K562 (cell line): ENCODE data around the gene PRRC2A. TPM values are rescaled to one million over a fixed set of nuclear protein-coding genes. Genes with fewer than 3 reads are reported as not detected.
A peak's percentile ranks its signal among the peaks of the same experiment; 100 is the strongest.

Experiments used
- E2F1 ChIP-seq: sonication (generic); formaldehyde crosslinking; IDR thresholded peaks from 2 replicates; pipeline ENCODE4 v1.8.1; 2023; ENCODE audit warnings: mild to moderate bottlenecking, missing genetic modification reagents, moderate library complexity
- HOXB6 ChIP-seq: fragments of 250-450 bp; sonication (Bioruptor Pico); IDR thresholded peaks from 2 replicates; pipeline ENCODE4 v1.5.1; 2022; ENCODE audit warnings: mild to moderate bottlenecking, borderline replicate concordance
- IRF9 ChIP-seq: fragments of 450-650 bp; IDR thresholded peaks from 2 replicates; pipeline ENCODE4 v1.6.1; 2016; ENCODE audit warnings: missing biosample characterization, missing genetic modification characterization
- KLF1 ChIP-seq: fragments of 450-650 bp; IDR thresholded peaks from 2 replicates; pipeline ENCODE4 v1.6.1; 2016; ENCODE audit warnings: missing genetic modification characterization, missing compliant biosample characterization
- MITF ChIP-seq: IDR thresholded peaks from 2 replicates; pipeline ENCODE4 v1.6.1; 2014; ENCODE audit warnings: antibody characterized with exemption
- NR3C1 ChIP-seq: sonication (generic); formaldehyde crosslinking; IDR thresholded peaks from 2 replicates; pipeline ENCODE4 v1.8.1; 2022; ENCODE audit warnings: missing genetic modification reagents
- PHF21A ChIP-seq: fragments of 450-650 bp; IDR thresholded peaks from 2 replicates; pipeline ENCODE4 v1.6.1; 2017; ENCODE audit warnings: low read depth, borderline replicate concordance
- SMAD3 ChIP-seq: fragments of 450-650 bp; formaldehyde crosslinking; conservative IDR thresholded peaks from 2 replicates; pipeline ENCODE4 v1.4.0; 2020; ENCODE audit warnings: mild to moderate bottlenecking
- TEAD1 ChIP-seq, 2 experiments: fragments of 450-650 bp in 1 of 2; sonication (generic) in 1 of 2; formaldehyde crosslinking; IDR thresholded peaks; 2 replicates each; pipeline versions ENCODE4 v1.4.0 to v1.8.0; 2020 to 2022; ENCODE audit warnings: mild to moderate bottlenecking in 2 of 2, missing genetic modification reagents in 1 of 2
- TSHZ1 ChIP-seq: fragments of 250-450 bp; sonication (Bioruptor Pico); IDR thresholded peaks from 2 replicates; pipeline ENCODE4 v1.4.0; 2020; ENCODE audit warnings: mild to moderate bottlenecking, moderate library complexity
- ZBTB11 ChIP-seq, 3 experiments: fragments of 200-800 bp in 1 of 3; fragments of 250-450 bp in 1 of 3; fragments of 450-650 bp in 1 of 3; sonication (Bioruptor Pico) in 1 of 3; sonication (Bioruptor generic) in 1 of 3; formaldehyde crosslinking in 1 of 3; IDR thresholded peaks; 2 replicates each; pipeline versions ENCODE4 v1.6.1 to v1.8.0; 2016 to 2022; ENCODE audit warnings: mild to moderate bottlenecking in 2 of 3, missing genetic modification characterization in 2 of 3, missing compliant biosample characterization in 1 of 3, moderate library complexity in 1 of 3
- ZBTB49 ChIP-seq: sonication (generic); formaldehyde crosslinking; IDR thresholded peaks from 2 replicates; pipeline ENCODE4 v1.8.0; 2022; ENCODE audit warnings: missing genetic modification reagents, mild to moderate bottlenecking, borderline replicate concordance
- ZNF253 ChIP-seq: fragments of 250-450 bp; sonication (Bioruptor Pico); conservative IDR thresholded peaks from 2 replicates; pipeline ENCODE4 v1.6.1; 2021; ENCODE audit warnings: mild to moderate bottlenecking
- polyA plus RNA-seq, 8 experiments: library from polyadenylated mRNA; depleted of rRNA in 4 of 8; stranded (reverse) in 5 of 8; unstranded in 3 of 8; fragments of >200 nt; fragmentation: Nextera tagmentation in 2 of 8; fragmentation: Illumina TruSeq in 1 of 8; extraction: Ambion mirVana in 2 of 8; extraction: Trizol in 1 of 8; gene quantifications; 2 replicates each; pipeline versions ENCODE4 v1.2.1 to v1.2.3, GENCODE V29; 2011 to 2014; ENCODE audit warnings: inconsistent platforms in 1 of 8, missing spikeins in 1 of 8
- total RNA-seq, 7 experiments: library from RNA; depleted of rRNA in 6 of 7; stranded (reverse); fragments of >200 nt in 6 of 7; fragmentation: Illumina TruSeq in 2 of 7; extraction: Trizol in 2 of 7; gene quantifications; 2 replicates each; pipeline versions ENCODE4 v1.2.1 to v1.2.3, GENCODE V29; 2011 to 2021; ENCODE audit warnings: low replicate concordance in 1 of 7

The PRRC2A gene
- total and polyA plus RNA-seq, 9 of the 15 experiments (the other 6 are each of a cell fraction or from before 2014, with no cell fraction given): 1.0 to 332 (median 63.0) TPM

GRCh38 chr6:31658983-31659648 lies 38.6 kb downstream of the PRRC2A start (continued):
- TF ChIP-seq HOXB6 (CRISPR knock-in tag) (no peak), NR3C1 (CRISPR knock-in tag) (no peak), ZBTB11 (CRISPR knock-in tag; IDR thresholded peaks at IDR 0.05) (no peak), TSHZ1 (CRISPR knock-in tag) (no peak), KLF1 (tag) (no peak), SMAD3 (no peak), ZBTB49 (CRISPR knock-in tag) (no peak; the same call in 1 of the 2 replicates), TEAD1 (CRISPR knock-in tag; IDR thresholded peaks at IDR 0.05) (no peak), MITF (peak; percentile 7; the same call in 1 of the 2 replicates), E2F1 (CRISPR knock-in tag) (0 out of 2 replicates have a peak, but pooled peaks have one; percentile 25), IRF9 (tag) (no peak), PHF21A (no peak), ZNF253 (no peak)
